CMK (cell line): Measurements from ENCODE around the gene RUFY1.
"Not testable (repeated sequence)": the region's sequence is repeated elsewhere in the genome, so short reads cannot be mapped to it uniquely, and the experiment has no call there.

ENCODE experiments used
- DNase-seq: peaks from one replicate; pipeline ENCODE4 v3.0.0-alpha.2; 2010; ENCODE audit warnings: low read depth

The RUFY1 gene

GRCh38 chr5:179534431-179534830 lies 15.9 kb upstream of the RUFY1 start:
- no peak for DNase-seq

- DNase-seq: no peak
These were observed 13.7 kb upstream of the RUFY1 start for GRCh38 chr5:179536676-179537075.

- no peak for DNase-seq
These were observed 8.2 kb upstream of the RUFY1 start for GRCh38 chr5:179542170-179542569.

- DNase-seq: not testable (repeated sequence)
These were observed 7.1 kb upstream of the RUFY1 start for GRCh38 chr5:179543275-179543674.

GRCh38 chr5:179553006-179553405 lies 2.7 kb downstream of the RUFY1 start:
- no peak for DNase-seq

- DNase-seq: no peak
These were observed 3.5 kb downstream of the RUFY1 start for GRCh38 chr5:179553875-179554274.

- DNase-seq: no peak
These were observed 4.6 kb downstream of the RUFY1 start for GRCh38 chr5:179554981-179555380.

GRCh38 chr5:179558261-179558799 lies 8.0 kb downstream of the RUFY1 start:
- not testable (repeated sequence) for DNase-seq

- no peak for DNase-seq
These were observed 8.6 kb downstream of the RUFY1 start for GRCh38 chr5:179558932-179559283.

- no peak for DNase-seq
These were observed 9.2 kb downstream of the RUFY1 start for GRCh38 chr5:179559284-179560252.

- DNase-seq: no peak
These were observed 14.2 kb downstream of the RUFY1 start for GRCh38 chr5:179564526-179564925.

- DNase-seq: peak; percentile 74
These were observed 18.4 kb downstream of the RUFY1 start for GRCh38 chr5:179568721-179569120.

- DNase-seq: no peak
These were observed 22.0 kb downstream of the RUFY1 start for GRCh38 chr5:179572386-179572785.

GRCh38 chr5:179577286-179577960 lies 27.1 kb downstream of the RUFY1 start:
- DNase-seq: no peak

- DNase-seq: no peak
These were observed 35.6 kb downstream of the RUFY1 start for GRCh38 chr5:179585941-179586401.

- DNase-seq: no peak
These were observed 37.8 kb downstream of the RUFY1 start for GRCh38 chr5:179588166-179588565.

GRCh38 chr5:179595916-179596315 lies 45.6 kb downstream of the RUFY1 start:
- DNase-seq: no peak

- no peak for DNase-seq
These were observed 46.1 kb downstream of the RUFY1 start for GRCh38 chr5:179596421-179596820.

- DNase-seq: no peak
These were observed 48.7 kb downstream of the RUFY1 start for GRCh38 chr5:179599100-179599499.

GRCh38 chr5:179599566-179599965 lies 49.2 kb downstream of the RUFY1 start:
- no peak for DNase-seq

GRCh38 chr5:179599973-179600372 lies 49.6 kb downstream of the RUFY1 start:
- DNase-seq: no peak

- DNase-seq: no peak
These were observed 51.7 kb downstream of the RUFY1 start for GRCh38 chr5:179601871-179602625.
